ENCODE measurements around the gene ELF1. TPM values are rescaled to one million over a fixed set of nuclear protein-coding genes. Genes with fewer than 3 reads are reported as not detected.
"Not testable (repeated sequence)": the region's sequence is repeated elsewhere in the genome, so short reads cannot be mapped to it uniquely, and the experiment has no call there.

Gene ELF1
- polyA plus RNA-seq, 1 of the 3 experiments (the other 2 are of a cell fraction): 11.1 TPM

- TF ChIP-seq, protein P1, sequence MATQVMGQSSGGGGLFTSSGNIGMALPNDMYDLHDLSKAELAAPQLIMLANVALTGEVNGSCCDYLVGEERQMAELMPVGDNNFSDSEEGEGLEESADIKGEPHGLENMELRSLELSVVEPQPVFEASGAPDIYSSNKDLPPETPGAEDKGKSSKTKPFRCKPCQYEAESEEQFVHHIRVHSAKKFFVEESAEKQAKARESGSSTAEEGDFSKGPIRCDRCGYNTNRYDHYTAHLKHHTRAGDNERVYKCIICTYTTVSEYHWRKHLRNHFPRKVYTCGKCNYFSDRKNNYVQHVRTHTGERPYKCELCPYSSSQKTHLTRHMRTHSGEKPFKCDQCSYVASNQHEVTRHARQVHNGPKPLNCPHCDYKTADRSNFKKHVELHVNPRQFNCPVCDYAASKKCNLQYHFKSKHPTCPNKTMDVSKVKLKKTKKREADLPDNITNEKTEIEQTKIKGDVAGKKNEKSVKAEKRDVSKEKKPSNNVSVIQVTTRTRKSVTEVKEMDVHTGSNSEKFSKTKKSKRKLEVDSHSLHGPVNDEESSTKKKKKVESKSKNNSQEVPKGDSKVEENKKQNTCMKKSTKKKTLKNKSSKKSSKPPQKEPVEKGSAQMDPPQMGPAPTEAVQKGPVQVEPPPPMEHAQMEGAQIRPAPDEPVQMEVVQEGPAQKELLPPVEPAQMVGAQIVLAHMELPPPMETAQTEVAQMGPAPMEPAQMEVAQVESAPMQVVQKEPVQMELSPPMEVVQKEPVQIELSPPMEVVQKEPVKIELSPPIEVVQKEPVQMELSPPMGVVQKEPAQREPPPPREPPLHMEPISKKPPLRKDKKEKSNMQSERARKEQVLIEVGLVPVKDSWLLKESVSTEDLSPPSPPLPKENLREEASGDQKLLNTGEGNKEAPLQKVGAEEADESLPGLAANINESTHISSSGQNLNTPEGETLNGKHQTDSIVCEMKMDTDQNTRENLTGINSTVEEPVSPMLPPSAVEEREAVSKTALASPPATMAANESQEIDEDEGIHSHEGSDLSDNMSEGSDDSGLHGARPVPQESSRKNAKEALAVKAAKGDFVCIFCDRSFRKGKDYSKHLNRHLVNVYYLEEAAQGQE (IDR thresholded peaks at IDR 0.05; ENCODE audit: low read depth, low read length): no peak
- TF ChIP-seq USF2 (IDR thresholded peaks at IDR 0.05; ENCODE audit: borderline replicate concordance, low read depth, low read length) (no peak), EP300 (IDR thresholded peaks at IDR 0.05; ENCODE audit: borderline replicate concordance in 1 of 2, low read depth in 1 of 2, low read length in 1 of 2) (peak; percentile 21 to 84; a peak in 3 of 4 replicates), GATA2 (CRISPR knock-in tag; IDR thresholded peaks at IDR 0.05) (peak; percentile 97), IRF3 (IDR thresholded peaks at IDR 0.05; ENCODE audit: low read depth, low read length) (no peak), FOSL2 (IDR thresholded peaks at IDR 0.05; ENCODE audit: borderline replicate concordance, low read depth) (peak; percentile 79), RCOR1 (IDR thresholded peaks at IDR 0.05; ENCODE audit: low read length) (peak; percentile 84), JUND (IDR thresholded peaks at IDR 0.05) (peak; percentile 72), TAF1 (IDR thresholded peaks at IDR 0.05; ENCODE audit: borderline replicate concordance, low read depth, low read length) (no peak), RFX5 (IDR thresholded peaks at IDR 0.05; ENCODE audit: low read length) (no peak), SMC3 (IDR thresholded peaks at IDR 0.05; ENCODE audit: low read depth, low read length) (no peak), USF1 (IDR thresholded peaks at IDR 0.05; ENCODE audit: borderline replicate concordance, low read depth) (no peak), TCF12 (IDR thresholded peaks at IDR 0.05) (peak; percentile 90), NFIC (IDR thresholded peaks at IDR 0.05; ENCODE audit: borderline replicate concordance) (0 out of 2 replicates have a peak, but pooled peaks have one; percentile 15), EZH2phosphoT487 (IDR thresholded peaks at IDR 0.05; ENCODE audit: borderline replicate concordance, low read depth) (no peak), MXI1 (IDR thresholded peaks at IDR 0.05; ENCODE audit: low read depth, low read length) (peak; percentile 22; the same call in 1 of the 2 replicates), MEF2A (IDR thresholded peaks at IDR 0.05; ENCODE audit: borderline replicate concordance, low read depth) (peak; percentile 60; the same call in 1 of the 2 replicates)
- TF ChIP-seq, protein P2, sequence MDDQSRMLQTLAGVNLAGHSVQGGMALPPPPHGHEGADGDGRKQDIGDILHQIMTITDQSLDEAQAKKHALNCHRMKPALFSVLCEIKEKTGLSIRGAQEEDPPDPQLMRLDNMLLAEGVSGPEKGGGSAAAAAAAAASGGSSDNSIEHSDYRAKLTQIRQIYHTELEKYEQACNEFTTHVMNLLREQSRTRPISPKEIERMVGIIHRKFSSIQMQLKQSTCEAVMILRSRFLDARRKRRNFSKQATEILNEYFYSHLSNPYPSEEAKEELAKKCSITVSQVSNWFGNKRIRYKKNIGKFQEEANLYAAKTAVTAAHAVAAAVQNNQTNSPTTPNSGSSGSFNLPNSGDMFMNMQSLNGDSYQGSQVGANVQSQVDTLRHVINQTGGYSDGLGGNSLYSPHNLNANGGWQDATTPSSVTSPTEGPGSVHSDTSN (IDR thresholded peaks at IDR 0.05): peak; percentile 79
- TF ChIP-seq, protein P3, sequence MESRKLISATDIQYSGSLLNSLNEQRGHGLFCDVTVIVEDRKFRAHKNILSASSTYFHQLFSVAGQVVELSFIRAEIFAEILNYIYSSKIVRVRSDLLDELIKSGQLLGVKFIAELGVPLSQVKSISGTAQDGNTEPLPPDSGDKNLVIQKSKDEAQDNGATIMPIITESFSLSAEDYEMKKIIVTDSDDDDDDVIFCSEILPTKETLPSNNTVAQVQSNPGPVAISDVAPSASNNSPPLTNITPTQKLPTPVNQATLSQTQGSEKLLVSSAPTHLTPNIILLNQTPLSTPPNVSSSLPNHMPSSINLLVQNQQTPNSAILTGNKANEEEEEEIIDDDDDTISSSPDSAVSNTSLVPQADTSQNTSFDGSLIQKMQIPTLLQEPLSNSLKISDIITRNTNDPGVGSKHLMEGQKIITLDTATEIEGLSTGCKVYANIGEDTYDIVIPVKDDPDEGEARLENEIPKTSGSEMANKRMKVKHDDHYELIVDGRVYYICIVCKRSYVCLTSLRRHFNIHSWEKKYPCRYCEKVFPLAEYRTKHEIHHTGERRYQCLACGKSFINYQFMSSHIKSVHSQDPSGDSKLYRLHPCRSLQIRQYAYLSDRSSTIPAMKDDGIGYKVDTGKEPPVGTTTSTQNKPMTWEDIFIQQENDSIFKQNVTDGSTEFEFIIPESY (IDR thresholded peaks at IDR 0.05; ENCODE audit: borderline replicate concordance, low read depth): no peak
These were observed 102.7 kb downstream of the ELF1 start (continued) for GRCh38 chr13:40916207-40916998.

GRCh38 chr13:40914863-40915262 lies 104.3 kb downstream of the ELF1 start:
- H3K4me3 ChIP-seq (ENCODE audit: low read depth in 2 of 2, low read length in 1 of 2); H3K9ac ChIP-seq; DNase-seq; CTCF ChIA-PET; H3K4me2 ChIP-seq; H3K27me3 ChIP-seq (ENCODE audit: insufficient read depth); H2AFZ ChIP-seq (ENCODE audit: low read depth); H4K20me1 ChIP-seq (ENCODE audit: insufficient read depth); H3K36me3 ChIP-seq (replicated peaks in 1 of 2; ENCODE audit: control insufficient read depth in 1 of 2, insufficient read depth in 2 of 2, low read length in 1 of 2); H3K9me2 ChIP-seq; POLR2A ChIA-PET; H3K9me3 ChIP-seq: not testable (repeated sequence)
- peaks cover 24% of the 10 kb centered on the region in 2 experiments for H3K4me1 ChIP-seq (ENCODE audit: control insufficient read depth in 1 of 2, insufficient read depth in 2 of 2, low read depth in 1 of 2, low read length in 1 of 2)
- H3K79me2 ChIP-seq (ENCODE audit: insufficient read depth): peaks cover 34% of the 10 kb centered on the region
- peak overlapping the region in 1 of 2 experiments; percentile 92; a peak in 1 of 4 replicates for H3K27ac ChIP-seq (ENCODE audit: low read depth in 2 of 2, low read length in 1 of 2)
- H3F3A ChIP-seq (replicated peaks; ENCODE audit: insufficient read depth): peaks cover 28% of the 10 kb centered on the region

Measured in SK-N-SH (cell line).